GM19395 (cell line): ENCODE measurements around the gene CNOT2.
A peak's percentile ranks its signal among the peaks of the same experiment; 100 is the strongest.
"Not testable (repeated sequence)": the region's sequence is repeated elsewhere in the genome, so short reads cannot be mapped to it uniquely, and the experiment has no call there.

ENCODE experiments used
- ATAC-seq: cut with Tn5 transposase; IDR thresholded peaks from one replicate; pipeline ENCODE4 v1.9.1; 2021; ENCODE audit warnings: mild to moderate bottlenecking, moderate library complexity; ENCODE audit not compliant: unreplicated experiment

The CNOT2 gene

GRCh38 chr12:70292017-70292776 lies 49.0 kb downstream of the CNOT2 start:
- ATAC-seq: no peak

GRCh38 chr12:70304684-70305555 lies 61.7 kb downstream of the CNOT2 start:
- ATAC-seq: not testable (repeated sequence)

- no peak for ATAC-seq
These were observed 62.6 kb downstream of the CNOT2 start for GRCh38 chr12:70305794-70306193.

- no peak for ATAC-seq
These were observed 63.4 kb downstream of the CNOT2 start for GRCh38 chr12:70306676-70307075.

- ATAC-seq: no peak
These were observed 64.6 kb downstream of the CNOT2 start for GRCh38 chr12:70307868-70308267.

GRCh38 chr12:70309348-70309747 lies 66.1 kb downstream of the CNOT2 start:
- no peak for ATAC-seq

- no peak for ATAC-seq
These were observed 70.9 kb downstream of the CNOT2 start for GRCh38 chr12:70314145-70314544.

- peak; percentile 98 for ATAC-seq
These were observed 74.5 kb downstream of the CNOT2 start for GRCh38 chr12:70317781-70318180.

- ATAC-seq: no peak
These were observed 76.4 kb downstream of the CNOT2 start for GRCh38 chr12:70319605-70320004.

GRCh38 chr12:70321191-70321590 lies 78.0 kb downstream of the CNOT2 start:
- ATAC-seq: no peak

GRCh38 chr12:70327541-70327940 lies 84.3 kb downstream of the CNOT2 start:
- ATAC-seq: no peak

- no peak for ATAC-seq
These were observed 86.5 kb downstream of the CNOT2 start for GRCh38 chr12:70329728-70330127.

- ATAC-seq: no peak
These were observed 86.9 kb downstream of the CNOT2 start for GRCh38 chr12:70330158-70330557.

GRCh38 chr12:70332236-70332635 lies 89.0 kb downstream of the CNOT2 start:
- no peak for ATAC-seq

- ATAC-seq: no peak
These were observed 91.5 kb downstream of the CNOT2 start for GRCh38 chr12:70334742-70335141.

- no peak for ATAC-seq
These were observed 95.3 kb downstream of the CNOT2 start for GRCh38 chr12:70338531-70338930.

- no peak for ATAC-seq
These were observed 107.8 kb downstream of the CNOT2 start for GRCh38 chr12:70351076-70351475.

GRCh38 chr12:70353780-70354660 lies 110.8 kb downstream of the CNOT2 start:
- no peak for ATAC-seq

- ATAC-seq: no peak
These were observed 111.6 kb downstream of the CNOT2 start for GRCh38 chr12:70354787-70355186.

GRCh38 chr12:70355972-70356371 lies 112.7 kb downstream of the CNOT2 start:
- ATAC-seq: no peak
